Measurements from ENCODE around the gene SLC46A1. TPM values are rescaled to one million over a fixed set of nuclear protein-coding genes. Genes with fewer than 3 reads are reported as not detected.

Gene SLC46A1
- total and polyA plus RNA-seq, 9 of the 15 experiments (the other 6 are each of a cell fraction or from before 2014, with no cell fraction given): 0.24 to 5.5 (median 3.1) TPM

- Histone ChIP-seq H3K4me3 (no peak overlapping the region), H2AFZ (ENCODE audit: low read depth, low read length) (no peak overlapping the region), H3K27me3 (ENCODE audit: control insufficient read depth in 2 of 2, insufficient read depth in 2 of 2, low read length in 2 of 2) (no peaks in the 10 kb centered on the region), H3K79me2 (ENCODE audit: control insufficient read depth, insufficient read depth, low read length) (no peaks in the 10 kb centered on the region), H4K20me1 (replicated peaks; ENCODE audit: control insufficient read depth, insufficient read depth, low read length) (0 out of 2 replicates have a peak, but pooled peaks cover 8% of the 10 kb centered on the region), H3K9me1 (ENCODE audit: control insufficient read depth, insufficient read depth, low read length) (no peaks in the 10 kb centered on the region), H3K36me3 (ENCODE audit: control insufficient read depth, insufficient read depth, low read length) (0 out of 3 replicates have a peak, but pooled peaks cover 1% of the 10 kb centered on the region), H3K9ac (ENCODE audit: insufficient read depth in 1 of 2, low read depth in 2 of 2, low read length in 2 of 2) (0 out of 4 replicates have a peak overlapping the region, but pooled peaks of 1 of the 2 experiments have one; percentile 32), H3K9me3 (replicated peaks; ENCODE audit: control insufficient read depth, insufficient read depth, low read depth, low read length) (no peaks in the 10 kb centered on the region), H3K27ac (ENCODE audit: extremely low read depth, low read depth, low read length) (no peak overlapping the region), H3K4me2 (ENCODE audit: insufficient read depth, low read length) (no peak overlapping the region), H3K4me1 (replicated peaks in 1 of 2; ENCODE audit: control insufficient read depth in 2 of 2, insufficient read depth in 2 of 2, low read length in 2 of 2) (peaks cover 0 to 3% of the 10 kb centered on the region in 2 experiments; a peak in 4 of 5 replicates)
- no TSS peak for BruUV-seq (replicated peaks)
- peak; percentile 43; the same call in 1 of the 3 replicates for ATAC-seq
- no peak for DNase-seq (ENCODE audit: extremely low read depth in 1 of 4, low spot score in 3 of 4)
- CTCF ChIA-PET (ENCODE audit: low intra/inter-chr PET ratio): no interaction called here
- intact Hi-C loops (cut with micrococcal nuclease) (no loop called here), in situ Hi-C loops (cut with MboI) (no loop called here)
- POLR2A ChIA-PET: interaction anchor here (0.9 to 1.5 kb wide), 3 partner anchors 9 to 28 kb away, joined by 3 to 7 read pairs (median 5); partner anchors contain the start of gene SLC46A1
- 52% methylated on average over 6 of the region's 6 CpGs for WGBS (ENCODE audit: insufficient coverage, low coverage, missing lambda C conversion rate)
- FAIRE-seq: no peak
- TF ChIP-seq POLR2G (IDR thresholded peaks at IDR 0.05; ENCODE audit: low read depth, low read length) (0 out of 2 replicates have a peak, but pooled peaks have one; percentile 22), ZNF740 (CRISPR knock-in tag; IDR thresholded peaks at IDR 0.05) (no peak), ZNF740 (tag; IDR thresholded peaks at IDR 0.05) (no peak)
Measured at GRCh38 chr17:28396635-28397239, 9.3 kb downstream of the SLC46A1 start.

Measured in K562 (cell line).